Activated CD4-positive, CD25-positive, alpha-beta regulatory T cell treated with anti-CD3 and anti-CD28 coated beads, Interleukin-2, amount 50 U/mL, for 72 hours (primary cell): ENCODE data around the gene AUTS2.

ENCODE experiments used
- DNase-seq: peaks from one replicate; pipeline ENCODE4 v3.0.0; 2021

Gene AUTS2

GRCh38 chr7:70298780-70299471, 700.7 kb downstream of the AUTS2 start:
- no peak for DNase-seq

DNA sequence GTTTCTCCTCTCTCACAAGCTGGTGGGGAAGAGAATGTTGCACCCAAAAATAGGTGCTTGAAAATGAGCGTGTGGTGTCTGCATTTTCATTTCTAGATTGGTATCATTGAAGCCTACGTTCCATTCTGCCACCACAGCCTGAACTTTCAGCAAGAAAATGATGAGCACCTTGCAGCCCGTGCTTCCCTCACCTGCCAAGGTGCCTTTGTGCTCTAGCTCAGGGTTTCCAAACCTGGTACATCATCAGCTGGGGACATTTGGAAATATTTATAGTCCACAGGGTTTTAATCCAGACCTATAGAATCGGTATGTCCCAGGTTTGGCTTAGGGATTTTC, 701.2 kb downstream of the AUTS2 start:
- DNase-seq, result no peak

- no peak for DNase-seq
These were observed 703.5 kb downstream of the AUTS2 start for GRCh38 chr7:70301673-70302185.

- no peak for DNase-seq
These were observed 705.0 kb downstream of the AUTS2 start for GRCh38 chr7:70303309-70303708.

GRCh38 chr7:70303780-70304179, 705.5 kb downstream of the AUTS2 start:
- DNase-seq, result no peak

DNA sequence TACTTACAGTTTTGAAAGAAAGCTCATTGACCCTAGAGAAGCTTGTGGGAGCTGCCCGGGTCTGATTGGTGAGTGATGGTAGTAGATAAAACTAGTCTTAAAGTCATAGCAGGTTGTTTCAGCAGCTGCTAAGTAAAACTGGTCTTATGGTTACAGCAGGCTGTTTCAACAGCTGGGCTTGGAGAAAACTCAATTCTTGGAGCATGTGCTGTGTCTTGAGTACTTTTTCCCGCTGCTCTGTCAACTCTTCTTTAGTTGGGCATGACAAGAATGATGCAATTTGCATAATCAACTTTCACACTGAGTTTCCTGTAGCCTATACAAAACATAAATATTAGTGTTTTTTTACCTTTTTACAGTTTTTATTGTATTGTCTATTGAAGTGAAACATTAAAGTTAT, 707.9 kb downstream of the AUTS2 start:
- no peak for DNase-seq

DNA sequence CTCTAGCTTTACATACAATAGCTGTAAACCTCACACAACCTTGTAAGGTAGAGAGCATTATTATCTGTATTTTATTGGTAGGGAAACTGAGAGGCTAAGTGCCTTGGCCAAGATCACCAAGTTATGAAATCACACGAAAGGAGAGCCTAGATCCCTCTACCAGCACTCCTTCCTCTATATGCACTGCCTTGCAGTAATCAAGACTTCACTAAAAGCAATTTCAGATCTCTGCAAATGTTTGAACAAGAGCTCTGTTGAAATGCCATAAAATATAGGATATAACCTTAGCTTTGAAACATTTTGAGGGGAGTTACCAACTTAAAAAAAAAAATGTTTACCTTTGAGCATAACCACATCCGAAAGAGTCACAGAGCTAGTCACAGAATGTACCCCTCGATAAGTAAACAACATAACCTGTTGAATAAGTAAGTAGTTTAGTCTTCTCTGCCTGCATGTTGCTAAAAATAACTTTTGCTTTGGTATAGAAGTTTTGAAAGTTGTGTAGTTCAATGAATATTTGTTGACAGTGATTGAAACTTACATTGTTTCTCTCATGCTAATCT, 709.4 kb downstream of the AUTS2 start:
- DNase-seq, result no peak

- DNase-seq, result no peak
These were observed 714.1 kb downstream of the AUTS2 start for GRCh38 chr7:70312336-70312735.

DNA sequence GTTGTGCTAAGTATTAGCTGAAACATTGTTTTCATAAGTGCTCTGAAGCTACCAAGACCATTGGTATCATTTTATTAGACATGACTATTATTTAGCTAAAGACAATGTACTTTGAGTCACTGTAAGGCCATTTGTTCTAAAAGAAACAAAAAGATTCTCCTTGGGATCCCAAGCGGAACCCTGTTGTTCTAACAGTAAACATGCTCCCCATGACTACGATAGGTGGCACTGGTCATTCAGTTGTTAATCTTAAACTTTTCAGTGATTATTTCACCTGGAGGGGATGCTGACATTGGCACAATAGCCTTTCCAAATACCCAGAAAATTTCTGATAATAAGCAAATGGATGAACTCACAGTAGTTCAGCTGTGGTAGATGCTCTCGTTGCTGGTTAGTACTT, 715.0 kb downstream of the AUTS2 start:
- no peak for DNase-seq

- DNase-seq, result no peak
These were observed 715.4 kb downstream of the AUTS2 start for GRCh38 chr7:70313687-70314086.

- DNase-seq, result no peak
These were observed 715.9 kb downstream of the AUTS2 start for GRCh38 chr7:70314221-70314620.

DNA sequence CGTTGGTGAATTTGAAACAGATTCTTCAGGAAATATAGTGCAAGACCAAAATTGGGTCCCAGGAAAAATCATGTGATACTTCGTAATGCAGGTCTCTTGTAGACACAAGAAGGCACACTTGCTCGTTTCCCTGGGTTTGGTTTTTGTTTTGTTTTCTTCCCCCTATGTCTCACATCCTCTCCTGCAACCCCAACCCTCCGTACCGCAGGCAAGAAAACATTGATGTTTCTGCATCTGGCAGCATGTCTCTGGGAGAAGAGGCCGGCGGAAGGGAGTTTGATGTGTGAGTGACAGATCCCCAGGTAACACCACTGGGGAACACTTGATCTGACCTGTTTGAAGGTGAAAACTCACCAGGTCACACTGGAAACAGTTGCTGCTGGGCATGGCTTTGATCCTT, 718.5 kb downstream of the AUTS2 start:
- DNase-seq, result no peak

GRCh38 chr7:70317356-70317755, 719.1 kb downstream of the AUTS2 start:
- no peak for DNase-seq

DNA sequence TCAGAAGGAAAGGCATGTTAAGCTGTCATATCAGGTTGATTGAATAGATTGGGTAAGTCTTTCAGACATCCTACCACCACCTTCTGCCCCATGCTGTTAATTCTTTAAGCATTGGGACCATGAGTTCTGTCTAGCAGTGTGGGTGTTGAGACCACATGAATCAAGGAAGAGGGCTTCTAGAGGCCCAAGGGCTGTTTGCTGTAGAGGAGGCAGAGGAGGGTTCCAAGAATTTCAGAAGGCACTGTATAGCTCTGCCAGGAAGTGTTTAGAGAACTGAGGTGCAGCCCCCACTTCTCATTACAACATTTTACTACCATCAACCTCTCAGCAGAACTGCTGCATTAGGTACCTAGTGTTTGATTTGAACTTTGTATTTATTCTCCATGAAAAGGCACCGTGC, 720.2 kb downstream of the AUTS2 start:
- no peak for DNase-seq

DNA sequence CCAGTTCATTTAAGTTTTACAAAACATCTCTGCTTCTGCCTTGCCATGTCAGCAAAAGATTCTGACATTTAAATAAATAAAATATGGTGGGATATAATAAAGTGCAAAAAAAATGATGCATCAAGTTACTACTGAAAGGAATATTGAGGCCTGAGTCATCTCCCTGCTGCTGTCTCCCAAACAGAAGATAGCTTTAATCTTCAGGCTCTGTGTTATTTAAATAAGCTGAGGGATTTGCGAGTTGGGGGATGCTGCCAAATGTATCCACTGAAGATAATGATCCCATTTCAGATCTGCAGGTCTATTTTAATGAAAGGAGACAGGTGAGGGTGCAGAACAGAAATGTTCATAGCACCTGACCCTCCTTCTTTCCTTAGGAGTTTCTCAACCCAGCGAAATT, 720.8 kb downstream of the AUTS2 start:
- no peak for DNase-seq

GRCh38 chr7:70321016-70321590, 722.8 kb downstream of the AUTS2 start:
- no peak for DNase-seq

- DNase-seq, result no peak
These were observed 724.6 kb downstream of the AUTS2 start for GRCh38 chr7:70322856-70323255.

DNA sequence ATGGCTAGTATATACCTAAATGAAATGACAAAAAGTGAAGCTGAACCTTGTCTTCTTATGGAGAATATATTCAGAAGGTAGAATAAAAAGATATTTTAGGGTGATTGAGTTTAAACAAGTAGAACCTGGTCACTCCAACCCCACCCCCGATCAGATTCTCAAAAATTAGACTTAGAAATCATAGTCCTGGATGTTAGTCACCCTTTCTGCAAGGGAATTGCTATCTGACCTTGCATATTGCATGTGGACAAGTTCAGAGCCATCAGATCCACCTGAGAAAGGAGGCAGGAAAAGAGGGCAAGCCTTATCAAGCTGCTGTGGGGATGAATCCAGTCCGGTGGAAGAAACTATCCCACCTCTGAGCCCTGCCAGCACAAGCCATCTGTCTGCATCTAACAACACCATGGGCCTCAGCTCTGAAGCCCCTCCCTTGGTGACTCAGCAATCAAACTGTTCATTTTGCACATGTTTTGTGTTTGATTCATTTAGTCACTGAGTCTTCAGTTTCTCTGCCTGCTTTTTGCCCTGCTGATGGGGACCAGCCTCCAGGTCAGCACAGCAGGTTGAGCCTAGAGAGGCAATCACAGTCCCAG, 727.3 kb downstream of the AUTS2 start:
- no peak for DNase-seq

- DNase-seq, result no peak
These were observed 736.0 kb downstream of the AUTS2 start for GRCh38 chr7:70334295-70334694.

GRCh38 chr7:70334871-70335270, 736.6 kb downstream of the AUTS2 start:
- DNase-seq, result no peak

- DNase-seq, result no peak
These were observed 738.3 kb downstream of the AUTS2 start for GRCh38 chr7:70336536-70336935.

GRCh38 chr7:70338015-70338414, 739.7 kb downstream of the AUTS2 start:
- no peak for DNase-seq

DNA sequence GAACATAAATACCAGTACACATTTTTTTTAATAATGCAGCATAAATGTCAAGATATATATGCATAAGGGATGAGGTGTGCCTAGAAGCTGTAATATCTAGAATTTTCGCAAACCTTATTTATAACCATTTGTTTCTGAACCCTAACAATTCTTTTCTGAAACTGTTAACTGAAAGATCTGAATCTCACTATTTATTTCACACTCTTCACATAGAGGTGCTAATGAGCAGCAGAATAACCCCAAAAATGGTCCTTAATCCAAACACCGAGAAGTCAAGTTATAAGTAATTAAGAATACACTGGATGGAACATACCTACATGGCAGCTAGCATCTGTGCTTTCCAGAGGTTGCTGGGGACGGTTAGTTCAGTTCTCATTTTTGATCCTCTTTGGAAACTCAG, 742.0 kb downstream of the AUTS2 start:
- DNase-seq, result no peak

DNA sequence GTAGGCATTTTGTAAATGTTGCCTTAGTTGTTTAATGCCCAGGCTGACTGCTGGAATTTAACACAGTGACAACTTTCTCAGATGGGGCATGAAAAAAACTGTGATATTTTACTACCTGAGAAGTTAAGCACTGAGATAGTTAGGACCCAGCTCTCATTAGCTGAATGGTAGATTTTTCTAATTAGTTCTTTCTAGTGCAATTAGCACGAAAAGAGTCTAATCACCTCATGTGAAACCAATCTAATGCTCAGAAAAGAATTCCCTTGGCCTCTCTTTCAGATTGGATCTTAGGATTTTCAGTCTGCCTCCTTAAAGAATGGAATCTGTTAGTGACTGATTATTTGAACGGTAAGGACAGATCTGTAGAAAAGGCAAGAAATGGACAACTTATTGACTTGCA, 743.2 kb downstream of the AUTS2 start:
- no peak for DNase-seq
